Suprapubic skin (tissue), 4 donors: ENCODE results near the gene RAB24. TPM values are rescaled to one million over a fixed set of nuclear protein-coding genes. Genes with fewer than 3 reads are reported as not detected.

ENCODE experiments used
- DNase-seq, 2 donors: peaks; one replicate each; pipeline ENCODE4 v3.0.0-alpha.2; 2019; ENCODE audit warnings: low spot score in 2 of 2
- H3K27ac ChIP-seq: fragments of 200-600 bp; sonication (generic); one replicate; pipeline ENCODE4 v1.5.1; 2019
- H3K27me3 ChIP-seq: fragments of 200-600 bp; sonication (generic); one replicate; pipeline ENCODE4 v1.5.1; 2019
- H3K36me3 ChIP-seq: fragments of 200-600 bp; sonication (generic); one replicate; pipeline ENCODE4 v1.5.1; 2019
- H3K4me1 ChIP-seq: fragments of 200-600 bp; sonication (generic); one replicate; pipeline ENCODE4 v1.5.1; 2019
- H3K4me3 ChIP-seq: fragments of 200-600 bp; sonication (generic); one replicate; pipeline ENCODE4 v1.5.1; 2019; ENCODE audit warnings: mild to moderate bottlenecking
- H3K9me3 ChIP-seq: fragments of 200-600 bp; sonication (generic); one replicate; pipeline ENCODE4 v1.5.1; 2019
- CTCF ChIP-seq, 2 donors: fragments of 200-600 bp in 1 of 2; fragments of 450-650 bp in 1 of 2; sonication (generic) in 1 of 2; IDR thresholded peaks; one replicate each; pipeline ENCODE4 v1.5.1; 2016 to 2019; ENCODE audit warnings: antibody characterized with exemption in 2 of 2, mild to moderate bottlenecking in 1 of 2, moderate library complexity in 1 of 2
- EP300 ChIP-seq: sonication (generic); formaldehyde crosslinking; IDR thresholded peaks from one replicate; pipeline ENCODE4 v1.6.1; 2017; ENCODE audit warnings: antibody characterized with exemption
- POLR2A ChIP-seq, 2 donors: fragments of 450-650 bp; IDR thresholded peaks; one replicate each; pipeline ENCODE4 v1.6.1; 2017; ENCODE audit warnings: antibody characterized with exemption in 2 of 2, mild to moderate bottlenecking in 2 of 2, moderate library complexity in 2 of 2
- POLR2AphosphoS5 ChIP-seq, 3 donors: sonication (generic); formaldehyde crosslinking; IDR thresholded peaks; one replicate each; pipeline ENCODE4 v1.6.1; 2017; ENCODE audit warnings: antibody characterized with exemption in 3 of 3
- WGBS: methylation state at CpG from one replicate; pipeline ENCODE4 v1.1.5; 2018; 5-methylcytosine and 5-hydroxymethylcytosine counted together
- total RNA-seq, 4 donors: library from RNA; depleted of rRNA; stranded (reverse); fragments of >200 nt; gene quantifications; one replicate each; pipeline ENCODE4 v1.1.0, GENCODE V29; 2016

The RAB24 gene
- total RNA-seq, 4 donors from 2014 or later: 36.7 to 70.1 (median 43.3) TPM

DNA sequence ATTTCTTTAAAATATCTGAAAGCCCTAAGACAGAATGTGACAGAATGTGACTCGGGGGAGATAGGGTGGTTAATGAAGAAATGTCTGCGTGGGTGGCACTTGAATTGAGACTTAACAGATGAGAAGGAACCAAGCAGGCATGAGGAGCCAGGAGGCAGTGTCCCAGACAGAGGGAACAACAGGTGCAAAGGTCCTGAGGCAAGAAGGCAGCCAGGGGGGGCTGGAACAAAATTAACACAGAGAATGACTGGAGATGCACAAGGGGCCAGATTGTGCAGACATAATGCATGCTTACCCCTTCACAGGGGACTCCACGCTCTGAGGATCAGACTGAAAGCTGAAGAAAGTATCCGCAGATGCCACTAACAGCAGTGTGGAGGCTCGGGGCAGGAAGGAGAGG is 46.2 kb upstream of the RAB24 start:
- H3K36me3 ChIP-seq: peaks cover 14% of the 10 kb centered on the region
- no peak for TF ChIP-seq POLR2AphosphoS5 (IDR thresholded peaks at IDR 0.05)
- no peak for TF ChIP-seq CTCF (IDR thresholded peaks at IDR 0.05)
- no peak for TF ChIP-seq POLR2A (IDR thresholded peaks at IDR 0.05)
- TF ChIP-seq EP300: no peak
- no peaks in the 10 kb centered on the region for H3K27me3 ChIP-seq
- peak overlapping the region; percentile 94 for H3K4me3 ChIP-seq
- H3K27ac ChIP-seq: no peak overlapping the region
- DNase-seq: no peak
- peaks cover 32% of the 10 kb centered on the region for H3K4me1 ChIP-seq
- H3K9me3 ChIP-seq: no peaks in the 10 kb centered on the region
- 84% methylated on average over 5 of the region's 5 CpGs for whole genome bisulfite sequencing

DNA sequence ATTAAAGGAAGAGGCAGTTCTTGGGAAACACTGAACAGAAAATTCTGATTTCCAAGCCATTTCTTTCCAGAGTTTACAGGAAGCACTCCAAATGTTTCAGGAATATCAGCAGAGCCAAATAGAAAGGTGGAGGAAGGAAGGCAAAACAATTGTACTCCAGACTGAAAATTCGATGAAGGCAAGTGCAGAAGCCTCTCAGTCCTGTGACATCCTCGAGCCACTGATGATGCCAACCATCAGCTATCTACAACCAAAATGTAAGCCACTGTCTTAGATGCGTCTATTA is 45.8 kb upstream of the RAB24 start:
- peaks cover 14% of the 10 kb centered on the region for H3K36me3 ChIP-seq
- no peaks in the 10 kb centered on the region for H3K9me3 ChIP-seq
- no peak overlapping the region for H3K4me3 ChIP-seq
- DNase-seq: no peak
- H3K27me3 ChIP-seq: no peaks in the 10 kb centered on the region
- TF ChIP-seq POLR2AphosphoS5 (IDR thresholded peaks at IDR 0.05): no peak
- no peak for TF ChIP-seq POLR2A (IDR thresholded peaks at IDR 0.05)
- no peak for TF ChIP-seq CTCF (IDR thresholded peaks at IDR 0.05)
- TF ChIP-seq EP300: no peak
- no peak overlapping the region for H3K27ac ChIP-seq
- peaks cover 32% of the 10 kb centered on the region for H3K4me1 ChIP-seq
- WGBS: 64% methylated on average over 3 of the region's 3 CpGs

- Histone ChIP-seq H3K27me3 (no peaks in the 10 kb centered on the region), H3K36me3 (peaks cover 25% of the 10 kb centered on the region), H3K27ac (no peak overlapping the region), H3K4me3 (no peak overlapping the region), H3K4me1 (peaks cover 32% of the 10 kb centered on the region), H3K9me3 (no peaks in the 10 kb centered on the region)
- WGBS: 85% methylated on average over 4 of the region's 4 CpGs
- no peak for TF ChIP-seq POLR2AphosphoS5 (IDR thresholded peaks at IDR 0.05)
- no peak for TF ChIP-seq POLR2A (IDR thresholded peaks at IDR 0.05)
- no peak for TF ChIP-seq EP300
- no peak for TF ChIP-seq CTCF (IDR thresholded peaks at IDR 0.05)
- no peak for DNase-seq
Observed at GRCh38 chr5:177347699-177348098, 44.2 kb upstream of the RAB24 start.

- no peaks in the 10 kb centered on the region for H3K27me3 ChIP-seq
- H3K27ac ChIP-seq: no peak overlapping the region
- peaks cover 28% of the 10 kb centered on the region for H3K4me1 ChIP-seq
- DNase-seq: no peak
- WGBS: 77% methylated on average over 4 of the region's 4 CpGs
- no peaks in the 10 kb centered on the region for H3K9me3 ChIP-seq
- no peak overlapping the region for H3K4me3 ChIP-seq
- peaks cover 31% of the 10 kb centered on the region for H3K36me3 ChIP-seq
- TF ChIP-seq EP300 (no peak), POLR2A (IDR thresholded peaks at IDR 0.05) (no peak), POLR2AphosphoS5 (IDR thresholded peaks at IDR 0.05) (no peak), CTCF (IDR thresholded peaks at IDR 0.05) (no peak)
Observed at GRCh38 chr5:177346820-177347219, 43.3 kb upstream of the RAB24 start.

- H3K27me3 ChIP-seq: no peaks in the 10 kb centered on the region
- peaks cover 14% of the 10 kb centered on the region for H3K4me1 ChIP-seq
- DNase-seq: no peak
- WGBS: 94% methylated on average over 6 of the region's 6 CpGs
- H3K9me3 ChIP-seq: no peaks in the 10 kb centered on the region
- TF ChIP-seq EP300: no peak
- no peak for TF ChIP-seq POLR2AphosphoS5 (IDR thresholded peaks at IDR 0.05)
- TF ChIP-seq CTCF (IDR thresholded peaks at IDR 0.05): no peak
- no peak for TF ChIP-seq POLR2A (IDR thresholded peaks at IDR 0.05)
- no peak overlapping the region for H3K4me3 ChIP-seq
- H3K27ac ChIP-seq: no peak overlapping the region
- H3K36me3 ChIP-seq: peaks cover 41% of the 10 kb centered on the region
Observed at GRCh38 chr5:177344891-177345290, 41.4 kb upstream of the RAB24 start.
